H1 (cell line): ENCODE measurements around the gene PRR5L. TPM values are rescaled to one million over a fixed set of nuclear protein-coding genes. Genes with fewer than 3 reads are reported as not detected.

Experiments used
- CTCF ChIA-PET: fragments of 300-600 bp; sonication (Branson Sonifier 250); formaldehyde crosslinking; loops from one replicate; lab custom pipeline; 2021; ENCODE audit not compliant: partially characterized antibody; lab: Charles Lee
- POLR2A ChIA-PET: fragments of 300-600 bp; sonication (Branson Sonifier 250); formaldehyde crosslinking; loops from one replicate; lab custom pipeline; 2021; ENCODE audit warnings: inconsistent platforms; ENCODE audit not compliant: partially characterized antibody; lab: Charles Lee
- DNase-seq, 2 experiments: peaks; one replicate each; pipeline versions ENCODE4 v3.0.0 to v3.0.0-alpha.2; 2010 to 2022; ENCODE audit warnings: low spot score in 2 of 2, low read depth in 1 of 2, mixed read lengths in 1 of 2
- FAIRE-seq: peaks from 2 replicates; lab custom pipeline; 2011; peaks lifted over from hg19 to GRCh38; lab: Jason Lieb, UNC
- H2AFZ ChIP-seq: 2 replicates; pipeline ENCODE4 v1.8.1; 2012; ENCODE audit warnings: low read length, inconsistent platforms
- H2AK5ac ChIP-seq: 2 replicates; pipeline ENCODE4 v1.6.1; 2013; ENCODE audit warnings: low read depth, low read length
- H2BK120ac ChIP-seq: replicated peaks from 2 replicates; pipeline ENCODE3; 2013; ENCODE audit warnings: low read depth, low read length, inconsistent platforms
- H2BK12ac ChIP-seq: 2 replicates; pipeline ENCODE4 v1.6.1; 2013; ENCODE audit warnings: low read depth, low read length
- H2BK15ac ChIP-seq: 2 replicates; pipeline ENCODE4 v1.6.1; 2013; ENCODE audit warnings: low read length
- H2BK20ac ChIP-seq: 2 replicates; pipeline ENCODE4 v1.6.1; 2013; ENCODE audit warnings: low read length
- H2BK5ac ChIP-seq: 2 replicates; pipeline ENCODE4 v1.6.1; 2013; ENCODE audit warnings: low read depth, low read length
- H3K14ac ChIP-seq: 2 replicates; pipeline ENCODE4 v1.6.1; 2013; ENCODE audit warnings: inconsistent platforms; ENCODE audit not compliant: insufficient read length
- H3K18ac ChIP-seq: 2 replicates; pipeline ENCODE4 v1.6.1; 2013; ENCODE audit warnings: low read length; ENCODE audit errors: extremely low read depth
- H3K23ac ChIP-seq: 2 replicates; pipeline ENCODE4 v1.6.1; 2013; ENCODE audit warnings: inconsistent platforms; ENCODE audit not compliant: insufficient read length
- H3K23me2 ChIP-seq: 2 replicates; pipeline ENCODE4 v1.6.1; 2013; ENCODE audit warnings: low read depth, low read length
- H3K27ac ChIP-seq: 2 replicates; pipeline ENCODE4 v1.6.1; 2011; ENCODE audit warnings: low read depth, low read length, inconsistent platforms
- H3K27me3 ChIP-seq, 4 experiments: replicated peaks in 1 of 4; 1 replicate in 1 of 4; 2 replicates in 3 of 4; pipeline versions ENCODE4 v1.6.1 to v1.8.1; 2011 to 2013; ENCODE audit warnings: low read length in 3 of 4, mild to moderate bottlenecking in 3 of 4, inconsistent platforms in 2 of 4, mixed read lengths in 2 of 4, moderate library complexity in 1 of 4; ENCODE audit not compliant: control insufficient read depth in 3 of 4, insufficient read depth in 3 of 4; ENCODE audit errors: extremely low read depth in 1 of 4
- H3K36me3 ChIP-seq, 4 experiments: 2 replicates each; pipeline versions ENCODE4 v1.6.1 to v1.8.1; 2011 to 2013; ENCODE audit warnings: mild to moderate bottlenecking in 4 of 4, low read length in 3 of 4, moderate library complexity in 2 of 4, control low read depth in 1 of 4, inconsistent platforms in 1 of 4; ENCODE audit not compliant: insufficient read depth in 4 of 4, control insufficient read depth in 2 of 4
- H3K4ac ChIP-seq: replicated peaks from 2 replicates; pipeline ENCODE3; 2013; ENCODE audit warnings: low read length, low read depth, mixed read lengths, inconsistent platforms; ENCODE audit not compliant: insufficient read length
- H3K4me1 ChIP-seq, 4 experiments: replicated peaks in 1 of 4; 1 replicate in 1 of 4; 2 replicates in 3 of 4; pipeline versions ENCODE4 v1.6.1 to v1.8.1; 2011 to 2013; ENCODE audit warnings: low read length in 3 of 4, inconsistent platforms in 2 of 4, mixed read lengths in 1 of 4; ENCODE audit not compliant: insufficient read depth in 4 of 4, control insufficient read depth in 3 of 4
- H3K4me2 ChIP-seq, 2 experiments: 2 replicates each; pipeline versions ENCODE4 v1.6.1 to v1.8.1; 2011 to 2013; ENCODE audit warnings: low read depth in 2 of 2, low read length in 2 of 2, control low read depth in 1 of 2, inconsistent platforms in 1 of 2, mild to moderate bottlenecking in 1 of 2; ENCODE audit not compliant: insufficient read depth in 1 of 2
- H3K4me3 ChIP-seq, 4 experiments: fragments of 200-600, 300-600 bp in 1 of 4; sonication (generic), shearing (Covaris generic), sonication (Bioruptor Twin) in 1 of 4; 2 replicates each; pipeline versions ENCODE4 v1.5.1 to v1.8.1; 2011 to 2016; ENCODE audit warnings: low read length in 4 of 4, low read depth in 3 of 4, control low read depth in 2 of 4, inconsistent platforms in 2 of 4, mild to moderate bottlenecking in 2 of 4, mixed read lengths in 1 of 4, moderate library complexity in 1 of 4; ENCODE audit not compliant: insufficient read depth in 2 of 4; ENCODE audit errors: extremely low read depth in 1 of 4
- H3K56ac ChIP-seq: replicated peaks from 2 replicates; pipeline ENCODE3; 2013; ENCODE audit warnings: low read depth, mild to moderate bottlenecking, mixed read lengths, low read length, inconsistent platforms; ENCODE audit not compliant: insufficient read length
- H3K79me1 ChIP-seq: 2 replicates; pipeline ENCODE4 v1.6.1; 2013; ENCODE audit warnings: low read depth, low read length, control low read depth
- H3K79me2 ChIP-seq, 2 experiments: 2 replicates each; pipeline versions ENCODE4 v1.6.1 to v1.8.1; 2012 to 2013; ENCODE audit warnings: low read length in 2 of 2, mild to moderate bottlenecking in 2 of 2, inconsistent platforms in 1 of 2; ENCODE audit not compliant: insufficient read depth in 2 of 2, control insufficient read depth in 1 of 2
- H3K9ac ChIP-seq, 4 experiments: replicated peaks in 1 of 4; 1 replicate in 1 of 4; 2 replicates in 3 of 4; pipeline versions ENCODE4 v1.6.1 to v1.8.1; 2011 to 2013; ENCODE audit warnings: low read depth in 3 of 4, low read length in 3 of 4, control low read depth in 2 of 4, mild to moderate bottlenecking in 2 of 4, moderate library complexity in 2 of 4, inconsistent platforms in 1 of 4; ENCODE audit errors: extremely low read depth in 1 of 4
- H3K9me3 ChIP-seq, 2 experiments: 2 replicates each; pipeline versions ENCODE4 v1.6.1 to v1.8.1; 2012 to 2013; ENCODE audit warnings: mild to moderate bottlenecking in 2 of 2, moderate library complexity in 2 of 2, control low read depth in 1 of 2, inconsistent platforms in 1 of 2, low read depth in 1 of 2, low read length in 1 of 2, mixed read lengths in 1 of 2; ENCODE audit not compliant: insufficient read depth in 2 of 2
- H4K20me1 ChIP-seq, 2 experiments: replicated peaks in 1 of 2; 2 replicates each; pipeline versions ENCODE3 to v1.8.1; 2011 to 2013; ENCODE audit warnings: inconsistent platforms in 2 of 2, low read length in 2 of 2, mild to moderate bottlenecking in 1 of 2; ENCODE audit not compliant: insufficient read depth in 2 of 2, control insufficient read depth in 1 of 2
- H4K5ac ChIP-seq: 2 replicates; pipeline ENCODE4 v1.6.1; 2013; ENCODE audit warnings: low read length, low read depth, mixed read lengths, inconsistent platforms; ENCODE audit not compliant: insufficient read length
- H4K8ac ChIP-seq: 2 replicates; pipeline ENCODE4 v1.8.0; 2013; ENCODE audit warnings: mild to moderate bottlenecking, moderate library complexity, low read length, inconsistent platforms; ENCODE audit not compliant: insufficient read depth; ENCODE audit errors: extremely low read depth
- H4K91ac ChIP-seq: replicated peaks from 2 replicates; pipeline ENCODE3; 2013; ENCODE audit warnings: low read length, mixed read lengths, inconsistent platforms; ENCODE audit not compliant: insufficient read length
- BCL11A ChIP-seq, 2 experiments: IDR thresholded peaks; one replicate each; pipeline ENCODE4 v1.6.1; 2011; ENCODE audit warnings: low read depth in 2 of 2, low read length in 2 of 2, mild to moderate bottlenecking in 2 of 2
- BRCA1 ChIP-seq: IDR thresholded peaks from 2 replicates; pipeline ENCODE4 v1.6.1; 2012; ENCODE audit warnings: low read depth, low read length, improper control_type of control experiment
- RAD21 ChIP-seq, 2 experiments: IDR thresholded peaks in 1 of 2; conservative IDR thresholded peaks in 1 of 2; 2 replicates each; pipeline ENCODE4 v1.6.1; 2011; ENCODE audit warnings: low read depth in 2 of 2, low read length in 2 of 2, improper control_type of control experiment in 1 of 2, inconsistent platforms in 1 of 2, mild to moderate bottlenecking in 1 of 2, moderate library complexity in 1 of 2
- RBBP5 ChIP-seq: IDR thresholded peaks from 2 replicates; pipeline ENCODE4 v1.7.1; 2012; ENCODE audit warnings: low read depth, mild to moderate bottlenecking, inconsistent platforms, low read length, moderate library complexity, borderline replicate concordance
- SP2 ChIP-seq: IDR thresholded peaks from 2 replicates; pipeline ENCODE4 v1.6.1; 2012; ENCODE audit warnings: mild to moderate bottlenecking, low read length, inconsistent platforms
- SP4 ChIP-seq: IDR thresholded peaks from 2 replicates; pipeline ENCODE4 v1.6.1; 2012; ENCODE audit warnings: low read length, inconsistent platforms
- WGBS, 2 experiments: shearing (Covaris generic) in 1 of 2; methylation state at CpG; one replicate each; pipeline versions ENCODE4 v1.1.6 to v1.1.7; 2013 to 2015; ENCODE audit warnings: low lambda C conversion rate in 2 of 2, mixed read lengths in 2 of 2, inconsistent platforms in 1 of 2, low coverage in 1 of 2, missing lambda C conversion rate in 1 of 2; ENCODE audit not compliant: insufficient replicate concordance in 2 of 2, insufficient coverage in 1 of 2, insufficient read length in 1 of 2; ENCODE audit errors: extremely low coverage in 1 of 2, missing lambda C conversion rate in 1 of 2; 5-methylcytosine and 5-hydroxymethylcytosine counted together
- polyA plus RNA-seq, 7 experiments: library from polyadenylated mRNA; depleted of rRNA in 3 of 7; stranded (reverse) in 5 of 7; unstranded in 2 of 7; fragments of >200 nt in 5 of 7; fragments of 200-250 nt in 2 of 7; gene quantifications; 1 replicate in 5 of 7; 2 replicates in 1 of 7; 4 replicates in 1 of 7; pipeline versions ENCODE4 v1.2.1 to v1.2.3, GENCODE V29; 2011 to 2013; ENCODE audit warnings: missing spikeins in 2 of 7, mixed read lengths in 2 of 7
- total RNA-seq: library from RNA; stranded (reverse); fragmentation: NEBNext Ultra II Directional; extraction: Animal tissue kit (Norgen Biotek cat#: 25700); gene quantifications from 2 replicates; pipeline ENCODE4 v1.2.1, GENCODE V29; 2021

The PRR5L gene
- total and polyA plus RNA-seq, 2 of the 8 experiments (the other 6 are each of a cell fraction or from before 2014, with no cell fraction given) = 6.6 to 10.1 TPM

GRCh38 chr11:36398231-36398953 is 102.3 kb downstream of the PRR5L start:
- Histone ChIP-seq H3K79me2 (no peaks in the 10 kb centered on the region), H3K27me3 (no peaks in the 10 kb centered on the region), H3K9me3 (no peaks in the 10 kb centered on the region), H3K9ac (no peak overlapping the region), H4K20me1 (peaks cover 0 to 5% of the 10 kb centered on the region in 2 experiments), H3K18ac (no peak overlapping the region), H3K4me1 (no peaks in the 10 kb centered on the region), H3K23ac (no peak overlapping the region), H3K4ac (no peak overlapping the region), H2BK15ac (no peak overlapping the region), H3K4me2 (no peak overlapping the region), H4K5ac (no peak overlapping the region), H3K79me1 (no peaks in the 10 kb centered on the region), H3K27ac (no peak overlapping the region), H2AFZ (no peak overlapping the region), H3K14ac (no peak overlapping the region), H4K91ac (no peak overlapping the region), H2BK12ac (no peak overlapping the region), H3K23me2 (no peaks in the 10 kb centered on the region), H3K36me3 (peaks cover 0 to 3% (median 0%) of the 10 kb centered on the region in 4 experiments; a peak in 2 of 8 replicates), H2AK5ac (no peak overlapping the region), H4K8ac (no peak overlapping the region; the same call in 1 of the 2 replicates), H2BK20ac (no peak overlapping the region), H3K56ac (no peak overlapping the region), H2BK5ac (no peak overlapping the region), H2BK120ac (no peak overlapping the region), H3K4me3 (no peak overlapping the region)
- WGBS, 2 experiments = 94% methylated on average over 21 of the region's 21 CpGs; no CpG with 5 or more reads in 1 of the 2 experiments
- FAIRE-seq (no peak), DNase-seq (no peak)
- CTCF ChIA-PET = interaction anchor here (1.0 to 1.1 kb wide), 2 partner anchors 61 to 70 kb away, joined by 3 to 6 read pairs; no protein-coding TSS in a partner anchor
- POLR2A ChIA-PET = no interaction called here
- TF ChIP-seq SP4 = no peak
- no peak for TF ChIP-seq RBBP5
- TF ChIP-seq SP2 = no peak
- TF ChIP-seq BRCA1 = no peak
- no peak for TF ChIP-seq BCL11A (IDR thresholded peaks at IDR 0.05; ENCODE audit: low read depth in 2 of 2, low read length in 2 of 2)
- TF ChIP-seq RAD21 (IDR thresholded peaks at IDR 0.05 in 1 of 2, conservative IDR thresholded peaks at IDR 0.05 in 1 of 2; ENCODE audit: low read depth in 2 of 2, low read length in 2 of 2) = no peak
